ENCODE data around the gene ESRRB.

ESRRB gene

DNA sequence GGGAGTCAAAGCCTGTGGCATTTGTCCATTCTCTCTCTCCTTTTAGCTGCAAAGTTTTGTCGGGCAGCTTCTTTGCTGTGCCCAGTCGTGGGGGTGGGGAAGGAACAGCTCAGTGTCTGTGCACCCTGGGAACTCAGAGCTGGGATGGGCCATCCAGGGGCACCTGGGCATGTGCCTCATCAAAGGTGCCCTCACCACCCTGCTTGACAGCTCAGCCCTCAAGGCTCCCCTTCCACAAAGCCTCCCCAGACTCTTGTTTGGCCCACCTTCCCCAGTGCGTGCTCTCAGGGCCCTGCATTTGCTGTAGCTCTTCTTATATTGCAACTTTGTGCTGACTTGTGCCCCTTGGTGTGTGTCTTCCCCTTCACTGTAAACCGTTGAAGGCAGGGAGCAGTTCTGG is 112.6 kb downstream of the ESRRB start:
- TF ChIP-seq POLR2AphosphoS5 (IDR thresholded peaks at IDR 0.05; ENCODE audit: low read depth, low read length) (no peak), TAF1 (IDR thresholded peaks at IDR 0.05; ENCODE audit: borderline replicate concordance, insufficient read depth, low read length) (no peak)

DNA sequence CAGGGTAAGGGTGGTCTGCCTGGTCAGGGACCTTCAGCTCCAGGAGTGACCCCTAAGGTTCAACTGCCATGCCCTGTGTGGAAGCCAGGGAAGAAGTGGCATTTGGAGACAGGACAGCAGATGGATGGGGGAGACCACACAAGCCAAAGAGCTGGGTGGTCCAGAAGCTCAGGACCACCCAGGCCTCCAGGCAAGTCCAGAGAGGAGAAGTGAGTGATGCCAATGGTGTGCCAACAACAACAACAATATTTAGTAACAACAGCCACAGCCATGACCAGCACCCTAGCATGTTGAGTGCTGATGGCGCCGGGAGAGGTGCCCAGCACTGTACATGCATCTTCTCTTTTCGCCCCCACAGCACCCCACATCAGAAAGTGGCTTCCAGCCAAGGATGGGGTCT is 113.7 kb downstream of the ESRRB start:
- no peak for TF ChIP-seq POLR2AphosphoS5 (IDR thresholded peaks at IDR 0.05; ENCODE audit: low read depth, low read length)

- TF ChIP-seq SIN3A (IDR thresholded peaks at IDR 0.05; ENCODE audit: borderline replicate concordance, insufficient read depth, low read length): no peak
- TF ChIP-seq REST (IDR thresholded peaks at IDR 0.05; ENCODE audit: insufficient read depth in 1 of 2, low read depth in 2 of 2, low read length in 2 of 2): no peak
- no peak for TF ChIP-seq POLR2AphosphoS5 (IDR thresholded peaks at IDR 0.05; ENCODE audit: low read depth, low read length)
- no peak for TF ChIP-seq TAF1 (IDR thresholded peaks at IDR 0.05; ENCODE audit: borderline replicate concordance, insufficient read depth, low read length)
- TF ChIP-seq FOXP2 (optimal IDR thresholded peaks at IDR 0.05; ENCODE audit: borderline replicate concordance, extremely low read depth, extremely low read length, insufficient read depth): no peak
Measured at GRCh38 chr14:76490111-76490510, 114.2 kb downstream of the ESRRB start.

DNA sequence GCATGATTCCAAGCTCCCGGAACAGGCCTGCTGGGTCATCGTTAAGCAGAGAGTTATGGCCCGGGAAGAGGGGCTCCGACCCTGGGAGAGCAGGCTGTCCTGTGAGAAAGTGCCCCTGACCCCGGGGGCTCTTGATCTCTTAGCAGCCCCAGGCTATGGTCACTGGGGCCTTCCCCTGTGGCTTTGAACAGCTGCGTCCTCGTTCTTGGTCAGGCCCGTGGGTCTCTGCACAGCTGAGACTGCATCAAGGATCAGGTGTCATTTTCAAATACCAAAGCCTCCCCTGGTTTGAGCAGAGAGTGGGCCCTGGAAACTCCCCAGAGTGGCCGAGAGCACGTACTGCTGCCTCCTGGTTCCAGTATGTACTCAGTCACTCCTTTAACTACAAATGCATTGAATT is 114.8 kb downstream of the ESRRB start:
- no peak for TF ChIP-seq REST (IDR thresholded peaks at IDR 0.05; ENCODE audit: insufficient read depth in 1 of 2, low read depth in 2 of 2, low read length in 2 of 2)
- TF ChIP-seq TAF1 (IDR thresholded peaks at IDR 0.05; ENCODE audit: borderline replicate concordance, insufficient read depth, low read length): no peak
- TF ChIP-seq SIN3A (IDR thresholded peaks at IDR 0.05; ENCODE audit: borderline replicate concordance, insufficient read depth, low read length): no peak
- TF ChIP-seq FOXP2 (optimal IDR thresholded peaks at IDR 0.05; ENCODE audit: borderline replicate concordance, extremely low read depth, extremely low read length, insufficient read depth): no peak
- TF ChIP-seq POLR2AphosphoS5 (IDR thresholded peaks at IDR 0.05; ENCODE audit: low read depth, low read length): no peak

- TF ChIP-seq SIN3A (IDR thresholded peaks at IDR 0.05; ENCODE audit: borderline replicate concordance, insufficient read depth, low read length): no peak
- no peak for TF ChIP-seq FOXP2 (optimal IDR thresholded peaks at IDR 0.05; ENCODE audit: borderline replicate concordance, extremely low read depth, extremely low read length, insufficient read depth)
- TF ChIP-seq REST (IDR thresholded peaks at IDR 0.05; ENCODE audit: insufficient read depth in 1 of 2, low read depth in 2 of 2, low read length in 2 of 2): no peak
- TF ChIP-seq TAF1 (IDR thresholded peaks at IDR 0.05; ENCODE audit: borderline replicate concordance, insufficient read depth, low read length): no peak
- no peak for TF ChIP-seq POLR2AphosphoS5 (IDR thresholded peaks at IDR 0.05; ENCODE audit: low read depth, low read length)
Measured at GRCh38 chr14:76491172-76491930, 115.4 kb downstream of the ESRRB start.

DNA sequence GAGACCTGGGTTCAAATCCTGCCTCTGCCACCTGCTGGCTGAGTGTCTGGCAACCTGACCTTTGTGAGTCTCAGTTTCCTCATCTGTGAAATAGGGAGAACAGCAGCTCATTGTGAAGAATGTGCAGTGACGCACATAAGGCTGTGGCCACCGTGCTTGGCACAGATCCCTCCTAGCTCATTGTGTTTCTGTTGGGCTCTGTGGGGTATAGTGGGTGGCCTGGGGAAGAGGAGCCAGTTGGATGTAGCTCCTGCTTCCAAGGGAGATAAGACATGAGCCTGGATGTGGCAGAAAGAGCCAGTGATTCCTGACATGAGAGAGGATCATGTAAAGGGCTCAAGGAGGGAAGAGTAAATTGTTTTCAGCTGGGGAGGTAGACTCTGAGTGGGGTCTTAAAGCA is 120.0 kb downstream of the ESRRB start:
- TF ChIP-seq POLR2AphosphoS5 (IDR thresholded peaks at IDR 0.05; ENCODE audit: low read depth, low read length) (no peak), REST (IDR thresholded peaks at IDR 0.05; ENCODE audit: insufficient read depth in 1 of 2, low read depth in 2 of 2, low read length in 2 of 2) (no peak), FOXP2 (optimal IDR thresholded peaks at IDR 0.05; ENCODE audit: borderline replicate concordance, extremely low read depth, extremely low read length, insufficient read depth) (no peak), SIN3A (IDR thresholded peaks at IDR 0.05; ENCODE audit: borderline replicate concordance, insufficient read depth, low read length) (no peak), TAF1 (IDR thresholded peaks at IDR 0.05; ENCODE audit: borderline replicate concordance, insufficient read depth, low read length) (no peak)

Measured in PFSK-1 (cell line).